Measurements from ENCODE around the gene VPS26B.

VPS26B gene

DNA sequence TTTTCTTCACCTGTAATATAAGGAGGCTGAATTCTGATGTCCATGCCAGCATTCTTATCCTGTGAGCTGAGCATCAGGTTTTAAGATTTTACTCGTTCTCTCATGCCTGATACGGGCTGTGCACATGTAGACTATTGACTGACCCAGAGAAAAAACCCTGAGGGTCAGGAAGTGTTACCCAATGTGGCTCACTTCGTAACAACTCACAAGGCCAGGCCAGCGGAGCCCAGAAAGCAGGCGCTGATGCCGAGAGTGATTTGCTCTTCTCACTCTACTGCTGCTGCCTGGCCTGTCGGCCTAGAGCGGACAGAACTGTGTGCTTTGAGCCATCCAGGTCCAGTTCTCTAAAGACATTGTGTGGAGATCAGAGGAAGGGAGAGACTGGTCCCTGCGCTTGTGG is 17.9 kb downstream of the VPS26B start:
- H3K4me3 ChIP-seq (ENCODE audit: low read length) = no peak overlapping the region
- TF ChIP-seq, protein P1, sequence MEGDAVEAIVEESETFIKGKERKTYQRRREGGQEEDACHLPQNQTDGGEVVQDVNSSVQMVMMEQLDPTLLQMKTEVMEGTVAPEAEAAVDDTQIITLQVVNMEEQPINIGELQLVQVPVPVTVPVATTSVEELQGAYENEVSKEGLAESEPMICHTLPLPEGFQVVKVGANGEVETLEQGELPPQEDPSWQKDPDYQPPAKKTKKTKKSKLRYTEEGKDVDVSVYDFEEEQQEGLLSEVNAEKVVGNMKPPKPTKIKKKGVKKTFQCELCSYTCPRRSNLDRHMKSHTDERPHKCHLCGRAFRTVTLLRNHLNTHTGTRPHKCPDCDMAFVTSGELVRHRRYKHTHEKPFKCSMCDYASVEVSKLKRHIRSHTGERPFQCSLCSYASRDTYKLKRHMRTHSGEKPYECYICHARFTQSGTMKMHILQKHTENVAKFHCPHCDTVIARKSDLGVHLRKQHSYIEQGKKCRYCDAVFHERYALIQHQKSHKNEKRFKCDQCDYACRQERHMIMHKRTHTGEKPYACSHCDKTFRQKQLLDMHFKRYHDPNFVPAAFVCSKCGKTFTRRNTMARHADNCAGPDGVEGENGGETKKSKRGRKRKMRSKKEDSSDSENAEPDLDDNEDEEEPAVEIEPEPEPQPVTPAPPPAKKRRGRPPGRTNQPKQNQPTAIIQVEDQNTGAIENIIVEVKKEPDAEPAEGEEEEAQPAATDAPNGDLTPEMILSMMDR (conservative IDR thresholded peaks at IDR 0.05; ENCODE audit: low read length) = no peak
- DNase-seq (ENCODE audit: low read depth) = no peak

DNA sequence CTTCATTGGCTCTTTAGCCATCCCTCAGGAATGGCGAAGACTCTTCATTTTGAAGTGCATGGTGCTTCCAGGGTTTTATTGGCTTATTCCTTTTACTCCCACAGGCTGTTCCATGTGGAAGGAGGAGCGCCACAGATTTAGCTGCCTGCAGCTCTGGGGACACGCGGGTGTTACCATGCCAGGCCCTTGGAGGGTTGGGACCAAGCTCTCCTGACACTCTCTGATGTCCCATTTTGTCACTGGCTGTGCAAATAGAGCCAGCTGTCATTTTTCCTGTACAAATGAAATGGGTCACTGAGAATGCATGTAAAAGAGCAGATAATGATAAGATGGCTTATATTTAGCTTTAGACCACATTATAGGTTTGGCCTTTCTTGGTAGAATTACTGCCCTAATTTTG is 19.4 kb downstream of the VPS26B start:
- TF ChIP-seq, protein P1 (conservative IDR thresholded peaks at IDR 0.05; ENCODE audit: low read length) = no peak
- no peak overlapping the region for H3K4me3 ChIP-seq (ENCODE audit: low read length)
- DNase-seq (ENCODE audit: low read depth) = no peak

DNA sequence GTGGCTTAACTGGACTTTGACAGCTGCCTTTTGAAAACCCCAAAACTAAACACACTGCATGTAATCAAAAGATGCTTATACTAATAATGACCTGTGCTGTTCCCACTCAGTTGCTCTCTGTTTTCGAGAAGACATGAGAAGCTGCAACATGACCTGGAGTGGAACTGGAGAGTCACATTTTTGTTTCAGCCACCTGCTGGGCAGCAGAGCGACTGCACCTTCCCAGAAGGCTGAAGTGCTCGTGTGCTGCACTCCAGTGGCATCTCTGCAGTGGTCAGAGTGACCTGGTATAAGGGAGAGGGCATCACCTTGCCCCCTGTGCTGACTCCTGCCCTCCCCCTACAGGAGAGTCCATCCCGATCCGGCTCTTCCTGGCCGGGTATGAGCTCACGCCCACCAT is 20.1 kb downstream of the VPS26B start:
- peak; percentile 27 for DNase-seq (ENCODE audit: low read depth)
- H3K4me3 ChIP-seq (ENCODE audit: low read length) = no peak overlapping the region
- TF ChIP-seq, protein P1 (conservative IDR thresholded peaks at IDR 0.05; ENCODE audit: low read length) = peak; percentile 52

DNA sequence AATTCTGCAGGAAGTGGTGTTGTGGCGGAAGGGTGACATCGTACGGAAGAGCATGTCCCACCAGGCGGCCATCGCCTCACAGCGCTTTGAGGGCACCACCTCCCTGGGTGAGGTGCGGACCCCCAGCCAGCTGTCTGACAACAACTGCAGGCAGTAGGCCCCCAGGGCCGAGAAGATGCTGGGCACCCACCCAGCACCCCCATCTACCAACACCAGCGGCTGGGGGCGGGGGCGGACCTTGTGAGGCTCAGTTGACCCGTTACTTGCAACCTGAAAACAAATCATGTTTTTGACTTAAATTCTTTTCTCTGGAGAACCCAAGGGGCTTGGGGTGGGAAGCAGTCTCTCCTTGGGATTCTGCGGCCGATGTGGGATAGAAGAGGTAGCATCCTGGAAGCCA is 21.0 kb downstream of the VPS26B start:
- DNase-seq (ENCODE audit: low read depth) = no peak
- TF ChIP-seq, protein P1 (conservative IDR thresholded peaks at IDR 0.05; ENCODE audit: low read length) = no peak
- no peak overlapping the region for H3K4me3 ChIP-seq (ENCODE audit: low read length)

DNA sequence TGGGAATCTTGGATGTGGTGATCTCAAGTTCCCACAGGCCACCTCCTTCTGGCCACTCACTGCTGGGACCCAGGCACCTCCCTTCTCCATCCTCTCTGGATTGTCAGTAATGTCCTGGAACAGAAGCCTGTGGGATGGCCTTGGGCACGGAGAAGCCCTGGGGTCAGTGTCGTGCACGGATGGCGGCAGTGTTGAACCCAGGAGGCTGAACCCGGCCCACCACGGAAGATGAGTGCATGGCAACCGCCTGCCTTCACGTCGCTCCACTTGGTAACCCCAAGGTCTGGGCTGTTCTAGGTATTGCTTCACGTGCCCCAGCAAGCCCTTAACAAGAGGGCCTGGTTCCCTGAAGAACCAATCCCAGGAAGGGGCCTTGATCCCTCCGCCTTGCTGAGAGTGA is 21.6 kb downstream of the VPS26B start:
- TF ChIP-seq, protein P1 (conservative IDR thresholded peaks at IDR 0.05; ENCODE audit: low read length) = no peak
- DNase-seq (ENCODE audit: low read depth) = no peak
- no peak overlapping the region for H3K4me3 ChIP-seq (ENCODE audit: low read length)

DNA sequence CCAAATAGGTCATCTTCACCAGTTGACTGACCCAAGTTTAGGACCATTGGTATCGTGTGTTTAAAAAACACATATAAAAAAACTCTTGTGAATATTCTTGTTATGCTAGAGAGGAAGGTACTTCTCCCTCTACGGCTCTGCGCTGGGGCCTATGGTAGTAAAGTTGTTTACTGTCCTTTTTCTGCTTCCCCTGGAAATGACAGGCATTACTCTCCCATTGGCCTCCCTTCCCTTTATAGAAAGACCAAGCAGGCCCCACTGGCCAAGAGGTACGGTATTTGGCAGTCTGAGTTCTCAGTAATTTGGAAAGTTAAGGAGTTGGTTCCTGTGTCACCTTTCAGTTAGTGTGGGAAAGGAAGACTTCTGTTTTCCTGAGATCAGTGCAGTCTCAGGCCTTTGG is 22.2 kb downstream of the VPS26B start:
- H3K4me3 ChIP-seq (ENCODE audit: low read length) = no peak overlapping the region
- TF ChIP-seq, protein P1 (conservative IDR thresholded peaks at IDR 0.05; ENCODE audit: low read length) = no peak
- DNase-seq (ENCODE audit: low read depth) = no peak

DNA sequence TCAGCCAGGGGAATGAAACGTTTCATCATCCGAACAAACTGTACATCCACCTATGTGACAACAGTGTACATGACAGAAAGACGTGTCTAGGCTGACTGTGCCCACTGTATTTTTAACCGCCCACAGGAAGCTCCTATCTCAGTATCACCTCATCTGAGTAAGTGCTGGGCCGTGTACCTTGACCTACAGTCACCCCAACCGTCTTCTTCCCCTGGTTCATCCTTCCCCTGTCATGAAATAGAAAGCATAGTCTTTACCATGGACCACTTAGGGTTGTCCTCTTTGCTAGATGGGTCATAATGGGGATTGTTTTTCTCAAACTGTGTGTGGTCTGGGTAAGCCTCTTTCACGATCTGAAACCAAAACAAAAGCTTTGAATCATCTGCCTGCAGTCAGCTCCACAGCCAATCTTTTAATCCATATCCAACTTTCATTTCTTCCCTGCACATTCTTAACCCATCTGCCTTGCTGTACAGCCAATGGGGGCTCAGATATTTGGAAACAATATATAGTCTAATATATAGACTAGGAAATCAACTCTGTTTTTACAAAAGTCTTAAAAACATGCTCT is 24.5 kb downstream of the VPS26B start:
- H3K4me3 ChIP-seq (ENCODE audit: low read length) = no peak overlapping the region
- TF ChIP-seq, protein P1 (conservative IDR thresholded peaks at IDR 0.05; ENCODE audit: low read length) = no peak
- DNase-seq (ENCODE audit: low read depth) = no peak

All from AG10803 (cell line).